Glutamatergic neuron (in vitro differentiated cells): ENCODE data around the gene RARA. TPM values are rescaled to one million over a fixed set of nuclear protein-coding genes. Genes with fewer than 3 reads are reported as not detected.

Experiments used
- DNase-seq: peaks from one replicate; pipeline ENCODE4 v3.0.0; 2022
- H3K27ac Mint-ChIP-seq: one replicate; pipeline ENCODE4 v1.8.0; 2020; ENCODE audit warnings: mild to moderate bottlenecking, mixed read lengths, inconsistent platforms; ENCODE audit not compliant: unreplicated experiment
- H3K27me3 Mint-ChIP-seq: one replicate; pipeline ENCODE4 v1.8.0; 2020; ENCODE audit warnings: mild to moderate bottlenecking, moderate library complexity, mixed read lengths, inconsistent platforms; ENCODE audit not compliant: unreplicated experiment
- H3K36me3 Mint-ChIP-seq: one replicate; pipeline ENCODE4 v1.8.0; 2020; ENCODE audit warnings: mild to moderate bottlenecking, mixed read lengths, inconsistent platforms; ENCODE audit not compliant: unreplicated experiment
- H3K4me1 Mint-ChIP-seq: one replicate; pipeline ENCODE4 v1.8.0; 2020; ENCODE audit warnings: mild to moderate bottlenecking, low read depth, mixed read lengths, inconsistent platforms; ENCODE audit not compliant: unreplicated experiment
- H3K4me3 Mint-ChIP-seq: one replicate; pipeline ENCODE4 v1.8.0; 2020; ENCODE audit warnings: mild to moderate bottlenecking, mixed read lengths, inconsistent platforms; ENCODE audit not compliant: unreplicated experiment
- H3K9me3 Mint-ChIP-seq: one replicate; pipeline ENCODE4 v1.8.0; 2020; ENCODE audit warnings: mild to moderate bottlenecking, moderate library complexity, mixed read lengths, inconsistent platforms; ENCODE audit not compliant: unreplicated experiment
- CTCF ChIP-seq: fragments of 200-600 bp; sonication (generic); IDR thresholded peaks from one replicate; pipeline ENCODE4 v1.5.0; 2021; ENCODE audit not compliant: partially characterized antibody, unreplicated experiment
- total RNA-seq: library from RNA; stranded (reverse); fragmentation: NEBNext Ultra II Directional; extraction: Animal tissue kit (Norgen Biotek cat#: 25700); gene quantifications from one replicate; pipeline ENCODE4 v1.2.1, GENCODE V29; 2021; ENCODE audit not compliant: unreplicated experiment

The RARA gene
- total RNA-seq, 1 donor from 2014 or later: 26.2 TPM

DNA sequence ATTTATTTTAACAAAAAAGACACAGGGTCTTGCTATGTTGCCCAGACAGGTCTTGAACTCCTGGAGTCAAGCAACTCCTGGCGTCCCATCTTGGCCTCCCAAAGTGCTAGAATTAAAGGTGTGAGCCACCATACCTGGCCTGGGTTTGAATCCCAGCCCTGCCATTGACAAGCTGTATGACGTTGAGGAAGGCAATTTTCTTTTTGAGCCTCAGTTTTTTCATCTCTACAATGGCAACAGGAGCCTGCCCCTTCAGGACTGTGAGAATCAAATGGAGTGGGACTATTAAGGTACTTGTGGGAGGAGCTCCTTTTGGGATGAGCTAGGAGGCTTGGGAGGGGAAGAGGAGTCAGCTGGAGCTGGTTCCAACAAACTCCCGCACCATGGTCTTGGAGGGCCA, 6.2 kb downstream of the RARA start:
- no peak overlapping the region for H3K27ac Mint-ChIP-seq
- H3K9me3 Mint-ChIP-seq: peaks cover 2% of the 10 kb centered on the region
- TF ChIP-seq CTCF: no peak
- no peak for DNase-seq
- peaks cover 28% of the 10 kb centered on the region for H3K27me3 Mint-ChIP-seq
- H3K4me1 Mint-ChIP-seq: peaks cover 46% of the 10 kb centered on the region
- H3K36me3 Mint-ChIP-seq: no peaks in the 10 kb centered on the region
- H3K4me3 Mint-ChIP-seq: no peak overlapping the region

- peak; percentile 18 for DNase-seq
- Mint-ChIP-seq H3K9me3 (peaks cover 2% of the 10 kb centered on the region), H3K27me3 (peaks cover 25% of the 10 kb centered on the region), H3K27ac (no peak overlapping the region), H3K4me1 (peaks cover 45% of the 10 kb centered on the region), H3K36me3 (no peaks in the 10 kb centered on the region), H3K4me3 (peak overlapping the region; percentile 46)
- TF ChIP-seq CTCF: no peak
Measured at GRCh38 chr17:40315678-40316570, 6.9 kb downstream of the RARA start.

DNA sequence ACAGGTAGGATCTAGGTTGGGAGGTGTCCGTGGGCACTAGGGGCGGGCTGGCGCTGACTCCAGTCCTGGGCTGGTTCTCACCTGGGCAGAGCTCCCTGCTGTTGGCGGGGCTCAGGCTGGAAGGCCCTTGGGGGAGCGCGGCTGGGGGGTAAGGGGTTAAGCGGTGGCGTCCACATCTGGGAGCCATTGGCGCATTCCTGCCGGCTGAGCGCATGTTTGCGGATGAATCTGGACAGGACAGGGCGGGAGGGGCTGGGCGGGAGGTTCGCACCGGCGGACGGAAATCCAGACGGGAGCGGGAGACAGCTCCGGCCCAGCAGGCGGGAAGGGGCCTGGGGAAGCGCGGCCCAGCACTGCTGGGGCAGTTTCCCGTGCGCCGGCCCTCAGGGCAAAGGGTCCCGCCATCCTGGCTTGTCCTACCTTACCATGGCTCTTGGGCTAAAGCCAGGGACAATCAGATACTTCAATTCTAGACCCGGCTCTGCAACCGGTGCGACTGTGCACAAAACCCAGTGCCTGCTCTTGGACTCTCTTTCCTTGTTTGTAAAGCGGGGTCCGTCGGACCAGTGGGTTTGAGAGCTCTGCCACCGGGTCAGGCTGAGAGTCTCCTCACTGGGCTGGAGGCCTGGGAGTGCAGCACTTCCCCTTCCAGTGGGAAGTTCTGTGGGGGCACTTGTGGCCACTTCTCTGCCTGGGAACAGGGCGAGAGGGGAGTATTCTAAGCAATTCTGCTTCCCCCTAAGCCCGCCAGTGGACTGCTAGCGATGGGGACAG, 7.8 kb downstream of the RARA start:
- H3K27ac Mint-ChIP-seq: no peak overlapping the region
- DNase-seq: peak; percentile 36
- H3K4me3 Mint-ChIP-seq: peak overlapping the region; percentile 90
- H3K36me3 Mint-ChIP-seq: no peaks in the 10 kb centered on the region
- H3K4me1 Mint-ChIP-seq: peaks cover 44% of the 10 kb centered on the region
- peaks cover 2% of the 10 kb centered on the region for H3K9me3 Mint-ChIP-seq
- no peak for TF ChIP-seq CTCF
- H3K27me3 Mint-ChIP-seq: peaks cover 25% of the 10 kb centered on the region

DNA sequence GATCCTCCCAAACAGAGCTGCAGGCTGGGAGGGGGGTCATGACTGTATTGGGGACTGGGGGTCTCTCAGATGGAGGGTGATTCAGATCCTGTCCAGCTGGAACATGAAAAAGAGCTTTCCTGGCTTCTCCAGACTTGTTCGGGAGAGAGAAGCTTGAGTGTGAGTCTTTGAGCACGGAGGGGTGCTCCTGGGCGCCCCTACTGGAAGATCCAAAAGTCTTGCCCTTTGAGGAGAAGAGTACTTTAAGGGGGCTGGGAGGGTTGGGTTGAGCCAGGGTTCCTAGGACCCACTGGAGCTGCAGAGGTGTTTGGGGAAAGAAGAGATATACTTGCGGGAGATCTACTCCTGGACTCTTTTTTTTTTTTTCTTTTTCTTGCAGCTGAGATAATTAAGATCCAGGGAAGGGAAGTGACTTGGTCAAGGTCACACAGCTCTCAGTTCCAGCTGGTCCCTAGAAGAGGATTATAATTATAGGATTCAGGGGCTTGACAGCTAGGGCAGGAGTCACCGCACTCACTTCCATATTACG, 8.4 kb downstream of the RARA start:
- no peak overlapping the region for H3K27ac Mint-ChIP-seq
- peaks cover 42% of the 10 kb centered on the region for H3K4me1 Mint-ChIP-seq
- H3K36me3 Mint-ChIP-seq: no peaks in the 10 kb centered on the region
- H3K27me3 Mint-ChIP-seq: peaks cover 23% of the 10 kb centered on the region
- peak overlapping the region; percentile 90 for H3K4me3 Mint-ChIP-seq
- TF ChIP-seq CTCF: peak; percentile 37
- H3K9me3 Mint-ChIP-seq: peaks cover 2% of the 10 kb centered on the region
- peak; percentile 59 for DNase-seq
